Peyer's patch (tissue), 4 donors: ENCODE data around the gene TOX2. TPM values are rescaled to one million over a fixed set of nuclear protein-coding genes. Genes with fewer than 3 reads are reported as not detected.

ENCODE experiments used
- DNase-seq, 3 donors: peaks; one replicate each; pipeline ENCODE4 v3.0.0-alpha.2; 2017 to 2019
- H3K27ac ChIP-seq, 4 donors: fragments of 200-600 bp; sonication (generic); one replicate each; pipeline ENCODE4 v1.5.1; 2016 to 2019
- H3K27me3 ChIP-seq, 2 donors: fragments of 200-600 bp; sonication (generic); one replicate each; pipeline ENCODE4 v1.5.1; 2019
- H3K36me3 ChIP-seq, 3 donors: fragments of 200-600 bp; sonication (generic); one replicate each; pipeline ENCODE4 v1.5.1; 2016 to 2019
- H3K4me1 ChIP-seq, 4 donors: fragments of 200-600 bp; sonication (generic); one replicate each; pipeline ENCODE4 v1.5.1; 2016 to 2019
- H3K4me3 ChIP-seq, 4 donors: fragments of 200-600 bp; sonication (generic); 1 replicate in 3 of 4; 2 replicates in 1 of 4; pipeline ENCODE4 v1.5.1; 2016 to 2019; ENCODE audit warnings: mild to moderate bottlenecking in 1 of 4
- H3K9me3 ChIP-seq, 4 donors: fragments of 200-600 bp; sonication (generic); one replicate each; pipeline ENCODE4 v1.5.1; 2016 to 2019; ENCODE audit warnings: mild to moderate bottlenecking in 1 of 4
- CTCF ChIP-seq, 6 experiments: fragments of 450-650 bp in 4 of 6; fragments of 200-600 bp in 2 of 6; sonication (generic) in 1 of 6; IDR thresholded peaks; one replicate each; pipeline ENCODE4 v1.5.1; 2017 to 2019; ENCODE audit warnings: antibody characterized with exemption in 6 of 6, mild to moderate bottlenecking in 3 of 6, moderate library complexity in 1 of 6
- POLR2A ChIP-seq, 2 donors: fragments of 450-650 bp; IDR thresholded peaks; one replicate each; pipeline ENCODE4 v1.5.1; 2017; ENCODE audit warnings: antibody characterized with exemption in 2 of 2, mild to moderate bottlenecking in 2 of 2, moderate library complexity in 2 of 2
- total RNA-seq, 4 donors: library from RNA; depleted of rRNA; stranded (reverse); fragments of >200 nt; gene quantifications; one replicate each; pipeline ENCODE4 v1.1.0, GENCODE V29; 2016

Gene TOX2
- total RNA-seq, 4 donors from 2014 or later: 1.9 to 5.8 (median 2.0) TPM

DNA sequence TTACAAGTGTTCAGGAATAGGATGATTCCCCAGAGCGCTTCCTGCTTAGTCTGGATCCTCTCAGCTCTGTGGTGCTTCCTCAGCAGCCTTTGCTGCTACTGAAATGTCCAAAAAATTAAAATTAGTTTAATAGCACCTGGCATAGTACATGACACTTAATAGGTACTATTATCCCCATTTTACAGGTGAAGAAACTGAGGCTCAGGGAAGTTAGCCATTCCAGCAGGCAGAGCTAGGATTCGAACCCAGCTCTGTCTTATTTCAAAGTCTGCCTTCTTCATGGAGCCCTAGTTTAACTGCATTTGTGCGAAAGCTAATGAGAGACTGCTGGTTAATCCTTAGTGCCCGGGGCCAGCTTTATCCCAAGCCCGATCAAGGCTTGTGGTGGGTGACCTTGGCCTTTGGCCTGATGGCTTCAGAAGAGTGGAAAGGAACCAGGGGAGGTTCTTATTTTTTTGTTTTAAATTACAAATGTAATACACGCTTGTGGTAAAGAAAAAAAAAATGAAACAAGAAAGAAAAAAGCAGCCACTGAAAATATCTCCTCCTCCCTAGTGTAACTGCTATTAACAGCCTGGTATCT is 30.1 kb downstream of the TOX2 start:
- Histone ChIP-seq H3K9me3 (no peaks in the 10 kb centered on the region), H3K27me3 (no peaks in the 10 kb centered on the region), H3K4me3 (no peak overlapping the region), H3K27ac (no peak overlapping the region), H3K4me1 (peaks cover 0 to 27% (median 16%) of the 10 kb centered on the region in 4 donors), H3K36me3 (no peaks in the 10 kb centered on the region)
- TF ChIP-seq POLR2A (IDR thresholded peaks at IDR 0.05) (no peak), CTCF (IDR thresholded peaks at IDR 0.05) (no peak)
- no peak for DNase-seq

- Histone ChIP-seq H3K36me3 (no peaks in the 10 kb centered on the region), H3K4me1 (peaks cover 0 to 29% (median 22%) of the 10 kb centered on the region in 4 donors), H3K4me3 (no peak overlapping the region), H3K27me3 (no peaks in the 10 kb centered on the region), H3K27ac (no peak overlapping the region), H3K9me3 (no peaks in the 10 kb centered on the region)
- DNase-seq: peak in 1 of 3 donors; percentile 37
- TF ChIP-seq POLR2A (IDR thresholded peaks at IDR 0.05) (no peak), CTCF (IDR thresholded peaks at IDR 0.05) (no peak)
Observed at GRCh38 chr20:43945391-43946205, 30.9 kb downstream of the TOX2 start.

GRCh38 chr20:43946206-43946491 is 31.5 kb downstream of the TOX2 start:
- Histone ChIP-seq H3K27me3 (no peaks in the 10 kb centered on the region), H3K4me1 (peaks cover 0 to 29% (median 24%) of the 10 kb centered on the region in 4 donors), H3K27ac (no peak overlapping the region), H3K9me3 (no peaks in the 10 kb centered on the region), H3K4me3 (no peak overlapping the region), H3K36me3 (no peaks in the 10 kb centered on the region)
- TF ChIP-seq POLR2A (IDR thresholded peaks at IDR 0.05) (no peak), CTCF (IDR thresholded peaks at IDR 0.05) (no peak)
- DNase-seq: no peak

GRCh38 chr20:43946659-43947315 is 32.1 kb downstream of the TOX2 start:
- no peak overlapping the region for H3K4me3 ChIP-seq
- H3K27ac ChIP-seq: no peak overlapping the region
- H3K9me3 ChIP-seq: no peaks in the 10 kb centered on the region
- no peak for TF ChIP-seq POLR2A (IDR thresholded peaks at IDR 0.05)
- no peak for TF ChIP-seq CTCF (IDR thresholded peaks at IDR 0.05)
- H3K4me1 ChIP-seq: peaks cover 0 to 28% (median 24%) of the 10 kb centered on the region in 4 donors
- H3K27me3 ChIP-seq: no peaks in the 10 kb centered on the region
- peak in 1 of 3 donors; percentile 40 for DNase-seq
- no peaks in the 10 kb centered on the region for H3K36me3 ChIP-seq

DNA sequence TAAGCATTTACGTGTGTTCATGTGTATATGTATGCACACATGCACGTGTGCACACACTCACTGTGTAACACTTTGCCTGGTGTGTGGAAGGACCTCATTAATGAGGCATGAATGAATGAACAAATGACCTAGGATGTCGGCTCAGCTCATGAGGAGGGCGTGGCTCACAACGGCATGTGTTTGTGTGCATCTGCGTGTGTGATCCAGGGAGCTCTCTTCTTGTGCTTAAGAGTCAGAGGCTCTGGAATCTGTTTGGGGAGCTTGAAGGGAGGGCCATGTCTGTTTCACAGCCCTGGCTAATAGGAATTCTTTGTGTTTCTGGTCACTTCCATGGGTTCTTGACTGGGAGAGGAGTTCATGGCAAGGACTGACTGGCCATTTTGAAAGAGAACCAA is 32.7 kb downstream of the TOX2 start:
- peak in 1 of 3 donors; percentile 10 for DNase-seq
- no peaks in the 10 kb centered on the region for H3K9me3 ChIP-seq
- H3K4me3 ChIP-seq: no peak overlapping the region
- peaks cover 0 to 24% (median 20%) of the 10 kb centered on the region in 4 donors for H3K4me1 ChIP-seq
- TF ChIP-seq CTCF (IDR thresholded peaks at IDR 0.05) (no peak), POLR2A (IDR thresholded peaks at IDR 0.05) (no peak)
- no peaks in the 10 kb centered on the region for H3K36me3 ChIP-seq
- no peaks in the 10 kb centered on the region for H3K27me3 ChIP-seq
- H3K27ac ChIP-seq: no peak overlapping the region
